Stimulated activated CD4-positive, alpha-beta T cell treated with anti-CD3 and anti-CD28 coated beads, Interleukin-12 subunit alpha, Interleukin-12 subunit beta, amount 100 ng/mL, for 24 hours (primary cell): ENCODE results near the gene ACOXL.
"Not testable (repeated sequence)": the region's sequence is repeated elsewhere in the genome, so short reads cannot be mapped to it uniquely, and the experiment has no call there.

Experiments used
- DNase-seq, 2 experiments: peaks; one replicate each; pipeline ENCODE4 v3.0.0-alpha.2; 2020; ENCODE audit warnings: low read depth in 2 of 2

The ACOXL gene

GRCh38 chr2:110855841-110856240 lies 123.5 kb downstream of the ACOXL start:
- DNase-seq: not testable (repeated sequence)

- DNase-seq: peak; percentile 31 to 46
These were observed 125.9 kb downstream of the ACOXL start for GRCh38 chr2:110858135-110858725.

- DNase-seq: no peak
These were observed 126.8 kb downstream of the ACOXL start for GRCh38 chr2:110858993-110859701.

GRCh38 chr2:110860630-110861029 lies 128.3 kb downstream of the ACOXL start:
- no peak for DNase-seq

GRCh38 chr2:110861616-110862260 lies 129.4 kb downstream of the ACOXL start:
- DNase-seq: no peak

GRCh38 chr2:110863726-110864125 lies 131.4 kb downstream of the ACOXL start:
- no peak for DNase-seq

- no peak for DNase-seq
These were observed 131.8 kb downstream of the ACOXL start for GRCh38 chr2:110864176-110864575.

GRCh38 chr2:110864731-110865130 lies 132.4 kb downstream of the ACOXL start:
- no peak for DNase-seq

- no peak for DNase-seq
These were observed 132.8 kb downstream of the ACOXL start for GRCh38 chr2:110865188-110865587.

GRCh38 chr2:110866045-110866444 lies 133.7 kb downstream of the ACOXL start:
- DNase-seq: no peak

GRCh38 chr2:110866466-110866865 lies 134.1 kb downstream of the ACOXL start:
- peak; percentile 35 to 65 for DNase-seq

- DNase-seq: no peak
These were observed 134.7 kb downstream of the ACOXL start for GRCh38 chr2:110867078-110867477.

GRCh38 chr2:110868971-110869370 lies 136.6 kb downstream of the ACOXL start:
- no peak for DNase-seq

GRCh38 chr2:110869472-110870446 lies 137.4 kb downstream of the ACOXL start:
- no peak for DNase-seq

- DNase-seq: no peak
These were observed 138.2 kb downstream of the ACOXL start for GRCh38 chr2:110870545-110870944.

- no peak for DNase-seq
These were observed 139.3 kb downstream of the ACOXL start for GRCh38 chr2:110871637-110872036.

- DNase-seq: no peak
These were observed 140.1 kb downstream of the ACOXL start for GRCh38 chr2:110872521-110872920.

- no peak for DNase-seq
These were observed 140.7 kb downstream of the ACOXL start for GRCh38 chr2:110873056-110873502.

GRCh38 chr2:110873597-110874452 lies 141.5 kb downstream of the ACOXL start:
- DNase-seq: no peak

- DNase-seq: no peak
These were observed 142.3 kb downstream of the ACOXL start for GRCh38 chr2:110874453-110875383.
